ENCODE results near the gene ECHS1. TPM values are rescaled to one million over a fixed set of nuclear protein-coding genes. Genes with fewer than 3 reads are reported as not detected.

Gene ECHS1
- total and polyA plus RNA-seq, 9 of the 15 experiments (the other 6 are each of a cell fraction or from before 2014, with no cell fraction given), result 16.6 to 100 (median 68.1) TPM

DNA sequence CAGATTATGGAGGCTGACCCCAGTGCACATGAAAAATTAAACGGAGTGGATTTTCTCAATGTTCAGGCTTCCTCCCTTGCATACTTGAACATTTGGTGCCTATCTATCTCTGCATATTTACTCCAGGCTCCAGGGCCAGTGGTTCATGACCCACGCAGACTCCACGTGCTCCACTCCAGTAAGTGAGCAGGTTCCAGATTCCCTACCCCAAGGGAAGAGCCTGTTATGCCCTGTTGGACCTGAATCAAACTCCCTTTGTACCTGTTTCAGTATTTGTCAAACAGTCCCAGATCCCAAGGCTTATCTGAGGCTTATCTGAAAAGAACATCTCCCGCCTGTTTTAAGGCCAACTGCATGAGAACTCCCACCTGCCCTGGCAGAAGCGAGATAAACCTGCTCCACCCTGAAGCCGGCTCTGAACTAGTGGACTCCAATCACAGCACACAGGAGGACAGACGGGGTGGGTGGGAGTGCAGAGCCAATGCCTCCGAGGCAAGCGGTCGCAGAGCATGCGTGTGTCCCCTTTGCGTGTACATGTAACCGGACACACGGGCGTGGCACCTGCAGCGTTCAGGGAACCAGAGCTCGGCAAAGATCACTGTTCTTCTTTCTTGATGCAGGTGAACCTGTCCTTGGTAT lies 13.1 kb downstream of the ECHS1 start (continued):
- TF ChIP-seq POLR3A (IDR thresholded peaks at IDR 0.05; ENCODE audit: borderline replicate concordance, extremely low read depth, insufficient read depth, insufficient read length) (no peak), SP2 (IDR thresholded peaks at IDR 0.05; ENCODE audit: extremely low read depth, low read depth, low read length, poor library complexity, severe bottlenecking) (no peak), ZBED1 (IDR thresholded peaks at IDR 0.05) (no peak), ZNF263 (CRISPR knock-in tag; IDR thresholded peaks at IDR 0.05; ENCODE audit: borderline replicate concordance) (0 out of 2 replicates have a peak, but pooled peaks have one; percentile 28), MTA3 (IDR thresholded peaks at IDR 0.05; ENCODE audit: borderline replicate concordance) (no peak), CREB1 (IDR thresholded peaks at IDR 0.05) (no peak), CREB1 (CRISPR knock-in tag; IDR thresholded peaks at IDR 0.05) (no peak), ZNF717 (CRISPR knock-in tag; IDR thresholded peaks at IDR 0.05) (no peak), SMC3 (conservative IDR thresholded peaks at IDR 0.05; ENCODE audit: insufficient read depth, low read depth, low read length) (no peak), ARID2 (IDR thresholded peaks at IDR 0.05) (no peak), ZNF197 (CRISPR knock-in tag; IDR thresholded peaks at IDR 0.05; ENCODE audit: low read depth) (no peak), NONO (IDR thresholded peaks at IDR 0.05; ENCODE audit: low read depth in 2 of 2, low read length in 1 of 2) (no peak), ZBTB2 (IDR thresholded peaks at IDR 0.05) (peak; percentile 58; the same call in 1 of the 2 replicates), MYBL2 (IDR thresholded peaks at IDR 0.05; ENCODE audit: low read depth) (no peak), MYBL2 (CRISPR knock-in tag; IDR thresholded peaks at IDR 0.05; ENCODE audit: borderline replicate concordance) (no peak), C11orf30 (IDR thresholded peaks at IDR 0.05; ENCODE audit: low read depth) (no peak), POLR2AphosphoS5 (IDR thresholded peaks at IDR 0.05; ENCODE audit: control insufficient read depth, insufficient read depth, low read depth, low read length) (peak; percentile 47; the same call in 1 of the 2 replicates)
- TF ChIP-seq, protein P1, sequence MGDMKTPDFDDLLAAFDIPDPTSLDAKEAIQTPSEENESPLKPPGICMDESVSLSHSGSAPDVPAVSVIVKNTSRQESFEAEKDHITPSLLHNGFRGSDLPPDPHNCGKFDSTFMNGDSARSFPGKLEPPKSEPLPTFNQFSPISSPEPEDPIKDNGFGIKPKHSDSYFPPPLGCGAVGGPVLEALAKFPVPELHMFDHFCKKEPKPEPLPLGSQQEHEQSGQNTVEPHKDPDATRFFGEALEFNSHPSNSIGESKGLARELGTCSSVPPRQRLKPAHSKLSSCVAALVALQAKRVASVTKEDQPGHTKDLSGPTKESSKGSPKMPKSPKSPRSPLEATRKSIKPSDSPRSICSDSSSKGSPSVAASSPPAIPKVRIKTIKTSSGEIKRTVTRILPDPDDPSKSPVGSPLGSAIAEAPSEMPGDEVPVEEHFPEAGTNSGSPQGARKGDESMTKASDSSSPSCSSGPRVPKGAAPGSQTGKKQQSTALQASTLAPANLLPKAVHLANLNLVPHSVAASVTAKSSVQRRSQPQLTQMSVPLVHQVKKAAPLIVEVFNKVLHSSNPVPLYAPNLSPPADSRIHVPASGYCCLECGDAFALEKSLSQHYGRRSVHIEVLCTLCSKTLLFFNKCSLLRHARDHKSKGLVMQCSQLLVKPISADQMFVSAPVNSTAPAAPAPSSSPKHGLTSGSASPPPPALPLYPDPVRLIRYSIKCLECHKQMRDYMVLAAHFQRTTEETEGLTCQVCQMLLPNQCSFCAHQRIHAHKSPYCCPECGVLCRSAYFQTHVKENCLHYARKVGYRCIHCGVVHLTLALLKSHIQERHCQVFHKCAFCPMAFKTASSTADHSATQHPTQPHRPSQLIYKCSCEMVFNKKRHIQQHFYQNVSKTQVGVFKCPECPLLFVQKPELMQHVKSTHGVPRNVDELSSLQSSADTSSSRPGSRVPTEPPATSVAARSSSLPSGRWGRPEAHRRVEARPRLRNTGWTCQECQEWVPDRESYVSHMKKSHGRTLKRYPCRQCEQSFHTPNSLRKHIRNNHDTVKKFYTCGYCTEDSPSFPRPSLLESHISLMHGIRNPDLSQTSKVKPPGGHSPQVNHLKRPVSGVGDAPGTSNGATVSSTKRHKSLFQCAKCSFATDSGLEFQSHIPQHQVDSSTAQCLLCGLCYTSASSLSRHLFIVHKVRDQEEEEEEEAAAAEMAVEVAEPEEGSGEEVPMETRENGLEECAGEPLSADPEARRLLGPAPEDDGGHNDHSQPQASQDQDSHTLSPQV (IDR thresholded peaks at IDR 0.05), result 0 out of 2 replicates have a peak, but pooled peaks have one; percentile 20
- TF ChIP-seq, protein P2, sequence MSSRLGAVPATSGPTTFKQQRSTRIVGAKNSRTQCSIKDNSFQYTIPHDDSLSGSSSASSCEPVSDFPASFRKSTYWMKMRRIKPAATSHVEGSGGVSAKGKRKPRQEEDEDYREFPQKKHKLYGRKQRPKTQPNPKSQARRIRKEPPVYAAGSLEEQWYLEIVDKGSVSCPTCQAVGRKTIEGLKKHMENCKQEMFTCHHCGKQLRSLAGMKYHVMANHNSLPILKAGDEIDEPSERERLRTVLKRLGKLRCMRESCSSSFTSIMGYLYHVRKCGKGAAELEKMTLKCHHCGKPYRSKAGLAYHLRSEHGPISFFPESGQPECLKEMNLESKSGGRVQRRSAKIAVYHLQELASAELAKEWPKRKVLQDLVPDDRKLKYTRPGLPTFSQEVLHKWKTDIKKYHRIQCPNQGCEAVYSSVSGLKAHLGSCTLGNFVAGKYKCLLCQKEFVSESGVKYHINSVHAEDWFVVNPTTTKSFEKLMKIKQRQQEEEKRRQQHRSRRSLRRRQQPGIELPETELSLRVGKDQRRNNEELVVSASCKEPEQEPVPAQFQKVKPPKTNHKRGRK (tag; IDR thresholded peaks at IDR 0.05), result no peak
- TF ChIP-seq, protein P3, sequence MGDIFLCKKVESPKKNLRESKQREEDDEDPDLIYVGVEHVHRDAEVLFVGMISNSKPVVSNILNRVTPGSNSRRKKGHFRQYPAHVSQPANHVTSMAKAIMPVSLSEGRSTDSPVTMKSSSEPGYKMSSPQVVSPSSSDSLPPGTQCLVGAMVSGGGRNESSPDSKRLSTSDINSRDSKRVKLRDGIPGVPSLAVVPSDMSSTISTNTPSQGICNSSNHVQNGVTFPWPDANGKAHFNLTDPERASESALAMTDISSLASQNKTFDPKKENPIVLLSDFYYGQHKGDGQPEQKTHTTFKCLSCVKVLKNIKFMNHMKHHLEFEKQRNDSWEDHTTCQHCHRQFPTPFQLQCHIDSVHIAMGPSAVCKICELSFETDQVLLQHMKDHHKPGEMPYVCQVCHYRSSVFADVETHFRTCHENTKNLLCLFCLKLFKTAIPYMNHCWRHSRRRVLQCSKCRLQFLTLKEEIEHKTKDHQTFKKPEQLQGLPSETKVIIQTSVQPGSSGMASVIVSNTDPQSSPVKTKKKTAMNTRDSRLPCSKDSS (IDR thresholded peaks at IDR 0.05; ENCODE audit: low read depth, partially characterized antibody), result no peak
